OCI-LY7 (cell line): Measurements from ENCODE around the gene RFK.

Experiments used
- CTCF ChIP-seq: fragments of 200-600 bp; sonication (generic); conservative IDR thresholded peaks from 2 replicates; pipeline ENCODE4 v1.5.1; 2014; ENCODE audit warnings: mild to moderate bottlenecking, antibody characterized with exemption, low read length, moderate library complexity, mixed read lengths
- EZH2phosphoT487 ChIP-seq: fragments of 200-600 bp; sonication (generic); IDR thresholded peaks from 2 replicates; pipeline ENCODE4 v1.6.1; 2018; ENCODE audit warnings: low read depth, borderline replicate concordance, mild to moderate bottlenecking, mixed run types, antibody characterized with exemption, low read length, moderate library complexity, mixed read lengths

GRCh38 chr9:76431601-76432000 is 37.4 kb upstream of the RFK start:
- TF ChIP-seq CTCF (no peak), EZH2phosphoT487 (no peak)
